Measurements from ENCODE around the gene IFNA1.
"Not testable (repeated sequence)": the region's sequence is repeated elsewhere in the genome, so short reads cannot be mapped to it uniquely, and the experiment has no call there.

IFNA1 gene

GRCh38 chr9:21440139-21440538 lies at the start of gene IFNA1:
IFNA1 (plus strand) TSS chr9:21440439; CDS start chr9:21440508, 69 bp downstream.
- no peak for DNase-seq

GRCh38 chr9:21392270-21392669 lies 48.0 kb upstream of the IFNA1 start:
- no peak for DNase-seq

DNA sequence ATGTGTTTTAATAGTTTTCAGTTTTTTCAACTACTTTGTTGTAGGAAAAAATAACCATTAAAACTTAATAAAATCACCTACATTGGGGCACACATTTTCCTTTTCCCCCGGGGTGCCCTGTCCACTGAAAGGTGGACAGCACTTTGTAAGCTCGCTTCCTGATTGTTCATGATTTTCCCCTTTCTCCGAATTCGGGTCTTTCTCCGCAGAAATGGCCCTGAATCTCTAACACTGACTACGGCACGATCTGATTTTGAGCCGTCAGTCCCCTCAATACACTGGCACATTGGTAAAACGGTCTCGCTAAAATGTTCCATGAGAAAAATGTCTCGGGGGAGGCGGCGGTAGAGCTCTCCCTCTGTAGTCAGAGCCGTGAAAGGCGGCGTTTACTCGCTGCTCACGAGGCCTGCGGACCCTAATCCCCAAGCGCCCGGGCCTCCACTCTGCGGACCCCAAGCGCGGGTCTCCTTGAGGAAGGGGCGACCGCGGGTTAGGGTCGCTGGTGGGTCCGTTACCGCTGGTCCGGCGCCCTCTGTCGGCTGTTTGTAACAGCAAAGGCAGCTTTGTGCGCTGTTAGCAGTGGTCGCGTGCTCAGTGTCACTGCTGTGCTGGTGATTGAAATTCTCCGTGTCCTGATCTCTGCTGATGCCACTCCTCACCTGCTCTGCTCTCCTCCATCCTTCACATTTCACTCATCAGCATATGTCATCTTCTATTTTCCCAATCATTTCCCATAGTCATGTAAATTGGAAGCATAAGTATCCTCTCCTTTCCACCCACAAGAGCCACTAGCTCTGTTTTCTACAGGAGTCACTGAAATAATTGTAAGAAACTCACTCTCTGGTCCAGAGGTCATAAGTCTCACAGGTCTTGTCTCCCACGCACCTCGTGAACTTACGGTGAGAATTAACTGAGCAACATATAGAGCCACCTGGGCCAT lies 44.2 kb upstream of the IFNA1 start:
- DNase-seq: peak; percentile 54 to 63

DNA sequence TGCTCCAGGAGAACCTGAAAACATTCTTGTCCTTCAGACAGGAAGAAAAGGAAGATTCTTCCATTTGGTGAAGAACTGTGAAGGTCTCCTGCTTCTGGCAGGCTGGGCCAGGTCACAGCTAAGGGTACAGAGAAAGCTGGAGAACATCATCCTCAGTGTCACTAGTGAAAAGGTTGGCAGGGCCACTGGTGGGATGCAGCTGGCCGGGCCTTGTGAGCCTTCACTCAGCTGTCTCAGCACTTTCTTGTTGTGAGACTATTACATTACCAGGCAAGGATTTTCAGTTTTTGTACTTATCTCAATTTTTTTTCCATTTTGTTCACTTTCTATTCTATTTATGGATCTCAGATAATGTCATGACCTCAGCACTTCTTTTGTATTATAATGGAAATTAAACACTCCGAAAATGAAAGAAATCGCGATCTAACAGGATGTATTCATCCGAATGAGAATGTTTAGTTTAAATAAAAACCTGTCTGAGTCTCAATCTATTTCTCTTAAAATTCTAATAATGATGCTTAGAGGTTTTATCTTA lies 41.2 kb upstream of the IFNA1 start:
- no peak for DNase-seq

DNA sequence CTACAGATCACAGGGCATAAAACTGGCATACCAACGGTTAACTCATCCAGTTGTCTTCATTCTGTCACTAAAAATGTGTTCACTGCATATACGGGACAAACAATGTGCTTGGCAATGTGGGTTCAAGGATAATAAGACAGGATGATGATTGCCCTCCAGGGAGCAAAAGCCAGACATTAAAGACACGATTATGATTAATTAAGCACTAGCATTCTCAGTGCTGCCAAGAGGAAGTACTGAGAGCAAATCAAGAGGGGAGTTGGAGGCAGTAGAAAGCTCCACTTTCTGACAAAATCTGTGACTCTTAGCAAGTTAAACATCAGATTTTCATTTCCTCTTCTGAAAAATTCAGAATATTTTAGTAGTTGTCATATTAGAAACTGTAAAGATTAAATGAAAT lies 40.3 kb upstream of the IFNA1 start:
- no peak for DNase-seq

DNA sequence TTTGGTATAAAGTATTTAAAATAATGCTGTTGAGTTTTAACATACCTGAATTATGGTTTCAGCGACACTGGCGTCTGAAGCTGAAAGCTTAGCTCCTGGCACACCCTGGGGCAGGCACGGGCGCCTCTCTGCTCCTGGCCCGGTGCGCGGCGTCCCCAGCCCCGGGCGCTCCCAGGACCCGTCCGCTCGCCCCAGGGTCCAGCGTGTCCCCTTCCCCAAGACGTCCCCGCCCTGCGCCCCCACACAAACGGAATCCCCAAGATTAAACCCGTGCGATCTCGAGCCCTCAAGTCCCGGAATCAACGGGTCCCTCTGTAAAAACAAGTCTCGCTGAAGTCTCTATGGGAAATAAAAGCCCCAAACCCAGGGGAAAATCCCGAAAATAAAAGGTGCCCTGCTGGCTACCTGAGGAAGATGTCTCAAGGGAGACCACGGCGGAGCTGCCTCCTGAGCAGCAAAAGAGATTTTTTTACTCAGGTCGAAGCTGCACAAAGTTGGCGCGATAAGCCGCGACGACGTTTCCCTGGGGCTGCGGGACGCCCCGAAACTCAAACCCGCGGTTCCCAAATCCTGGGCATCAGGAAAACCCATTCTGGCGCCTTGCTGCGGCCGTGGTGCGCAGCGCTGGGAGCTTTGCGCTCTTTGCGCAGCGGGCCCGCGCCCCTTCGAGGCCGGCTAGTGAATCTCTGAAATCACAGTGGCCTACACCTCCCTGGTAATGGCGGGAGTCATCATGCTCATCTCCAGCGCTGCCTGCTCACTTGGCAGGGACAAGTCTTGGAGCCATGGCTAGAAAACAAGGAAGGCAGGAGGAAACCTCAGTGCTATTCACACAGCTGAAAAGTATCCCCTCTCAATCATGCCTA lies 37.6 kb upstream of the IFNA1 start:
- no peak for DNase-seq

GRCh38 chr9:21404146-21404545 lies 36.1 kb upstream of the IFNA1 start:
- DNase-seq: no peak

DNA sequence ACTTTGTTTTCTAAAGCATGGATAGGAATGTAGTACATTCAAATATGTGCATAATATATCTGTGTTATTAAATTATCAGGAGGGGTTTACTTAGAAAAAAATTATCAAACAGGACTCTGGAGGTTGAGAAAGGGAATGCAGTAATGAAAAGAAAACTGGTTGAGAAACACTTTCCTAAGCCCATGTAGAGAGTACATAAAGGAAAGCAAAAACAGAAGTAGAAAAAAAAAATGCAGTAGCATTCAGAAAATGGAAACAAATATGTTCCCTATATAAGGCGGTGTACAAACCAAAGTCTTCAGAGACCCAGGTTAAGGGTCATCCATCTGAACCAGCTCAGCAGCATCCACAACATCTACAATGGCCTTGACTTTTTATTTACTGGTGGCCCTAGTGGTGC lies 31.4 kb upstream of the IFNA1 start, which contains the start of gene IFNA8:
TSS of gene IFNA8 (plus strand) at position 301 of the 400 bp plus-strand sequence. CDS start at position 361, 60 bp downstream.
- DNase-seq: no peak

GRCh38 chr9:21412107-21412506 lies 28.1 kb upstream of the IFNA1 start:
- DNase-seq: no peak

GRCh38 chr9:21413151-21413550 lies 27.1 kb upstream of the IFNA1 start:
- no peak for DNase-seq

DNA sequence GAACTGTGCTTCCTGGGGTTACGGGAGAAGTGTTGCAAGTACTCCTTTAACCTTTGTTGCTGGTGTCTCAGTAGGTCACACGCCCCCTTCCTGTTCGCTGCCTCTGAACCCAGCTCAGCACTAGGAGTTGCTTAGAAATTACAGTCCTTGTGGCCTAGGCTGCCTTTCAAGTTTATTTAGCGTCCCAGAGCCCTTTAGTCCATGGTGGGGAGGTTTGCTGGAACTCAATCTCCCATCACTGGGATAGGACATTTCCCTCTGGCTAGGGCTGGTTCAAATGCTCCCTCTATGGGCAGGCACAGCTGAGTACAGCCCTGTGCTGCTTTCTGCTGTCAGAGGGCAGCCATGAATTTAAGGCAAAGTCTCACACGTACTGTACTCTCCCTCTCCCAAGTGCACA lies 26.6 kb upstream of the IFNA1 start:
- no peak for DNase-seq

- no peak for DNase-seq
These were observed 25.9 kb upstream of the IFNA1 start for GRCh38 chr9:21414220-21414940.

DNA sequence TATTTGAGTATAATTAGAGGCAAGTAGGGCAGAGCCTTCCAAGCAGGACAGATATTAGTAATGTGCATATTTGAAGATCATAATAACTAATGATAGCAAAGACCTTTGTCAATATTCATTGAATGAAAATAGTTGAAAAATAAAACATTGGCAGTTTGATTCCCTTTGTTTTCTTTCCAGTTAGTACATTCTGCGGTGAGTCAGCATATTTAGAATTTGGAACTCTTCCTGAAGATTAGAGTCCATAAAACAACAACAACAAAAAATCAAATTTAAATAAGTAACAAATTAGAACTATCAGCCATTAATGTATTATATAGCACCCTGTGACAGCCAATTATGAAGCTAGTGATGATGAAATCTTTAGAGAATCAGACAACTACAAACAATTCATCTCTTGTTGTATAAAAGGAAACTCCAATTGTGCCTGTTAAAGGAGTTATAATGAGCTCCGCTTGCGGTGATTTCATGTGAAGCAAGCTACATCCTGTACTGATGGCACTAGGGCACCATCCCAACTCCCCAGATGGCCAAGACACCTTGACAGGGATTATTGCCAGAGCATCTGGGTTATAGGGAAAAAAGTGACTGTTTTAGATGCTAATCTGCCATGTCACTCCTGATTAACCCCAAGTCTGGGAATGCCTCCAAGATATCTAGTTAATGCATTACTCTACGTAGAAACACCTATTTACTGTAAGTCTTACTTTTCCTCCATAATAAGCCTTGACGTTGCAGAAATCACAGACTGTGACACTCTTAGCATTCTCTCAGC lies 24.6 kb upstream of the IFNA1 start:
- no peak for DNase-seq

GRCh38 chr9:21428235-21428634 lies 12.0 kb upstream of the IFNA1 start:
- DNase-seq: no peak

- DNase-seq: no peak
These were observed 11.0 kb upstream of the IFNA1 start for GRCh38 chr9:21429191-21429590.

GRCh38 chr9:21432672-21433425 lies 7.4 kb upstream of the IFNA1 start:
- no peak for DNase-seq

DNA sequence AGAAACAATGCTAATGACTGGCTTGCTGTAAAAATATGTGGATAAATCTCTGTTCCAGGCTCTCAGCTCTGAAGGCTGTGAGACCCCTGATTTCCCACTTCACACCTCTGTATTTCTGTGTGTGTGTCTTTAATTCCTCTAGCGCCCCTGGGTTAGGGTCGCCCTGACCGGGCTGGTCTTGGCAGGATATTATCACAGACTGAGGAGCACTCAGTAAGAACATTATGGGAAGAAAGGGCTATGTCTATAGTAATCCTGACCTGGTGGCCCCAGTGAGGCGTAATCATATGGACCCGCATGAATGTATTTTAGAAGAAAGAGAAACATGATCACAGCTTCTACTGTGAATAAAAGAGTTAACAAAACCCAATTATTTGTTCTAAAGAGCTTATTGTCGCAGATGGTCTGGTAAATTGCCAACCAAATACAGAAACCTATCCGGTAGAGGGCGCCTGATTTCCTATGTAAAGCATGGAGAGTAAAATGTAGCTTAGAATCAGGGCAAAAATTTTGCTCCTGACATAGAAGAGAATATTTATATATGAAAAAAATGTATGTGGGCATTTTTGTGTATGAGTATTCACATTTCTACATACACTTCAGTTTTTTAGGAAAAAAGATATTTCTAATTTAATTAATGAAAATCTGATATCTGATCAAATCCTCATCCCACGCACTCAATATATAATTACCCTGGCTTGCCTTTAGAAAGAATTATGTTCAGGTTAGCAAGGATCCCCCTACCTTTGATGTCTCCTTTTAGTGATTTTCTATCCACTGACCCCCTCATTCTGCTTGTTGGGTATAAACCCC lies 5.8 kb upstream of the IFNA1 start:
- peak; percentile 44 to 54 for DNase-seq

- not testable (repeated sequence) for DNase-seq
These were observed 5.2 kb upstream of the IFNA1 start for GRCh38 chr9:21435015-21435383.

DNA sequence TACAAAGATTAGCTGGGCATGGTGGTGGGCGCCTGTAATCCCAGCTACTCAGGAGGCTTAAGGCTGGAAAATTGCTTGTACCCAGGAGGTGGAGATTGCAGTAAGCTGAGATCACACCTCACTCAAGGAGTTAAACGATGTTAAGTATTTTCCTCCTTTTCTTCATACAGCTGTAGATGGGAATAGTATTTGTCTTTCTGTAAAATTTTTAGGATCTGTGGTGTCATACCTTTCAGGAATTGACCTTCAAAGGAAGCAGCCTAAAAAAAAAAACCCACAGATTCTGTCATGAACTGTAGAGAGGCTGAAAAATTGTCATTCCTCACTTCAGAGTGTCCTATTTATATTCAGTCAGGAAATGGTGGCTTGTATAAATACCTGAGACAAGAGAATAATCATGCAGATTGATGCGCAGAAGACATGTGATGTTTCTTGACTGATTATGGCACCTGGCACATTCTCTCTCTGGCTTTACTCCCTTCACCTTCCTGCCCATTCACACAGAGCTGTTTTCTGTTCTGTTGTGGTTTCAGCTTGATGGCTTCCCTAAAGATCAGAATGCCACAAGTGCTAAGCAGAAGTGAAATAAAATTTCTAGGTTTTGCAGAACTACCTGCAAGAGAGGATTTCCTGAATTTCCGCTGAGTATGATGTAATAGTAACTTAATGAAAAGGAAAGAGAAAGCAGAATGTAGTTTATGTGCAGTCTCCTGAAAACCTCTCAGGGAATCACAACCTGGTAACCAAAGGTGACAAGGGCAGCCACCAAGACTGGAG lies 3.8 kb downstream of the IFNA1 start:
- DNase-seq: no peak

Measured in stimulated activated CD4-positive, alpha-beta T cell treated with anti-CD3 and anti-CD28 coated beads, Interleukin-2, amount 100 ng/mL, for 48 hours (primary cell).